ENCODE results near the gene TMEM86B. TPM values are rescaled to one million over a fixed set of nuclear protein-coding genes. Genes with fewer than 3 reads are reported as not detected.

Gene TMEM86B
- total RNA-seq, 4 donors from 2014 or later = 2.0 to 40.8 (median 4.4) TPM

DNA sequence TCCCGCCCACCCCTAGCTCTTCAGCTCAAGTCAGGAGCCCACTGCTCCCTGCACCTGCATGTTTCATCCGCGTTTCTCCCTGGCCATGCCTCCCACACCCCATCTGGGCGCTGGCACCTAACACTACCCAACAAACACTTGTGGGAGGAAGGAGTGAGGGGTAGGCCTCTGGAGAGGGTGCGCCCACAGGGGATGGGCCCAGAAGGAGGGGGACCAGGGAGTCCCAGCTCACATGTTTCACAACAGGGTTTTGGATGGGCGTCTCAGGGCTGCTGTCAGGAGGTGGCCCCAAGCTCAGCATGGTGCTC, 12.1 kb upstream of the TMEM86B start:
- no peaks in the 10 kb centered on the region for H3K27me3 ChIP-seq
- no peak overlapping the region for H3K27ac ChIP-seq
- DNase-seq = no peak
- no peaks in the 10 kb centered on the region for H3K4me1 ChIP-seq
- H3K9me3 ChIP-seq = no peaks in the 10 kb centered on the region
- no peak overlapping the region for H3K4me3 ChIP-seq
- TF ChIP-seq EP300 (IDR thresholded peaks at IDR 0.05; ENCODE audit: low read depth) = no peak
- TF ChIP-seq POLR2AphosphoS5 (IDR thresholded peaks at IDR 0.05) = no peak
- TF ChIP-seq POLR2A (IDR thresholded peaks at IDR 0.05) = no peak
- TF ChIP-seq, protein P1, sequence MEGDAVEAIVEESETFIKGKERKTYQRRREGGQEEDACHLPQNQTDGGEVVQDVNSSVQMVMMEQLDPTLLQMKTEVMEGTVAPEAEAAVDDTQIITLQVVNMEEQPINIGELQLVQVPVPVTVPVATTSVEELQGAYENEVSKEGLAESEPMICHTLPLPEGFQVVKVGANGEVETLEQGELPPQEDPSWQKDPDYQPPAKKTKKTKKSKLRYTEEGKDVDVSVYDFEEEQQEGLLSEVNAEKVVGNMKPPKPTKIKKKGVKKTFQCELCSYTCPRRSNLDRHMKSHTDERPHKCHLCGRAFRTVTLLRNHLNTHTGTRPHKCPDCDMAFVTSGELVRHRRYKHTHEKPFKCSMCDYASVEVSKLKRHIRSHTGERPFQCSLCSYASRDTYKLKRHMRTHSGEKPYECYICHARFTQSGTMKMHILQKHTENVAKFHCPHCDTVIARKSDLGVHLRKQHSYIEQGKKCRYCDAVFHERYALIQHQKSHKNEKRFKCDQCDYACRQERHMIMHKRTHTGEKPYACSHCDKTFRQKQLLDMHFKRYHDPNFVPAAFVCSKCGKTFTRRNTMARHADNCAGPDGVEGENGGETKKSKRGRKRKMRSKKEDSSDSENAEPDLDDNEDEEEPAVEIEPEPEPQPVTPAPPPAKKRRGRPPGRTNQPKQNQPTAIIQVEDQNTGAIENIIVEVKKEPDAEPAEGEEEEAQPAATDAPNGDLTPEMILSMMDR (IDR thresholded peaks at IDR 0.05) = no peak
- in situ Hi-C loops (cut with MboI; ENCODE audit: low pct_ligation_motif_present in 1 of 4, low pct_unique_long_range_greater_than_20kb in 1 of 4, low sequenced_read_pairs in 3 of 4) (no loop called here), intact Hi-C loops (cut with DNase I; ENCODE audit: low total_unique reads) (no loop called here)
- WGBS, 2 donors (ENCODE audit: low coverage in 1 of 2) = 92 to 100% methylated on average over 1 to 6 of the region's 6 CpGs
- peaks cover 0 to 89% (median 37%) of the 10 kb centered on the region in 4 donors for H3K36me3 ChIP-seq

DNA sequence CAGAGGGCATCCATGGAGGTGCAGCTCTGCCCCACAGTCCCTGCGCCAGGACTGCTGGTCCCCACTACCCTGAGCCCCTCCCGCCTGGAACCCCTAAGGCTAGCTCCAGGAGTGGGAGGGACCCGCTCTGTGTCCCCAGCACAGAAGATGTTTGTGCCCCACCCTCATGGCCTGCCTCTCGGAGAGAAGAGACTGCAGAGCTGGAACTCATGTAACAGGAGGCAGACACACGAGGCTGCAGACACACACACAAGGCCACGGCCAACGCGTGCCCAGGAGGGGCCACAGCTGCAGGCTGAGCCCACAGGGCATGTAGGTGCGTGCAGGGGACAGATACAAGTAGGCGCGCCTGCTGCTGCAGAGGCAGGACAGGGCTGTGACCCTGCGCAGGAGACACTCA, 10.4 kb upstream of the TMEM86B start:
- in situ Hi-C loops (cut with MboI; ENCODE audit: low pct_ligation_motif_present in 1 of 4, low pct_unique_long_range_greater_than_20kb in 1 of 4, low sequenced_read_pairs in 3 of 4) (no loop called here), intact Hi-C loops (cut with DNase I; ENCODE audit: low total_unique reads) (no loop called here)
- TF ChIP-seq, protein P1 (IDR thresholded peaks at IDR 0.05) = no peak
- TF ChIP-seq POLR2AphosphoS5 (IDR thresholded peaks at IDR 0.05) = no peak
- no peak for TF ChIP-seq POLR2A (IDR thresholded peaks at IDR 0.05)
- TF ChIP-seq EP300 (IDR thresholded peaks at IDR 0.05; ENCODE audit: low read depth) = no peak
- Histone ChIP-seq H3K4me1 (no peaks in the 10 kb centered on the region), H3K27me3 (no peaks in the 10 kb centered on the region), H3K36me3 (peaks cover 0 to 80% (median 30%) of the 10 kb centered on the region in 4 donors), H3K27ac (no peak overlapping the region), H3K4me3 (no peak overlapping the region), H3K9me3 (no peaks in the 10 kb centered on the region)
- 89% methylated on average over 7 of the region's 12 CpGs; no CpG with 5 or more reads in 1 of the 2 donors for WGBS, 2 donors (ENCODE audit: low coverage in 1 of 2)
- DNase-seq = no peak

DNA sequence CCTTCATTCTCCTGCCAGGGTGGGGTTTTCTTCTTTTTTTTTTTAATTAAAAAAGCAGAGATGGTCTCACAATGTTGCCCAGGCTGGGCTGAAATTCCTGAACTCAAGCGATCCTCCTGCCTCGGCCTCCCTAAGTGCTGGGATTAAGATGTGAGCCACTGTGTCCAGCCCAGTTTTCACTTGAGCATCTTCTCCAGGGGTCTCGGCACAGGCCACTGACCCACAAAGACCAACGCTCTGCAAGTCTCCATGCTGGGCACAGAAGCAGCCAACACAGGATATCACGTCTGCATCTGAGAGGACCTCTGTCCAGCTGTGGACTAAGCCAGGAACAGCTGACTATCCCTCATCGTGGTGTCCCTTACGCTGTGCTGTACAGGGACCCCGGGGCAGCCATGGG, 9.5 kb upstream of the TMEM86B start:
- intact Hi-C loops (cut with DNase I; ENCODE audit: low total_unique reads) = no loop called here
- H3K27me3 ChIP-seq = no peaks in the 10 kb centered on the region
- H3K27ac ChIP-seq = no peak overlapping the region
- in situ Hi-C loops (cut with MboI; ENCODE audit: low pct_ligation_motif_present in 1 of 4, low pct_unique_long_range_greater_than_20kb in 1 of 4, low sequenced_read_pairs in 3 of 4) = no loop called here
- H3K4me3 ChIP-seq = no peak overlapping the region
- 91% methylated on average over 8 of the region's 8 CpGs; no CpG with 5 or more reads in 1 of the 2 donors for WGBS, 2 donors (ENCODE audit: low coverage in 1 of 2)
- H3K9me3 ChIP-seq = no peaks in the 10 kb centered on the region
- no peak for TF ChIP-seq POLR2A (IDR thresholded peaks at IDR 0.05)
- TF ChIP-seq, protein P1 (IDR thresholded peaks at IDR 0.05) = no peak
- no peak for TF ChIP-seq POLR2AphosphoS5 (IDR thresholded peaks at IDR 0.05)
- TF ChIP-seq EP300 (IDR thresholded peaks at IDR 0.05; ENCODE audit: low read depth) = no peak
- no peaks in the 10 kb centered on the region for H3K4me1 ChIP-seq
- no peak for DNase-seq
- H3K36me3 ChIP-seq = peaks cover 0 to 73% (median 26%) of the 10 kb centered on the region in 4 donors

DNA sequence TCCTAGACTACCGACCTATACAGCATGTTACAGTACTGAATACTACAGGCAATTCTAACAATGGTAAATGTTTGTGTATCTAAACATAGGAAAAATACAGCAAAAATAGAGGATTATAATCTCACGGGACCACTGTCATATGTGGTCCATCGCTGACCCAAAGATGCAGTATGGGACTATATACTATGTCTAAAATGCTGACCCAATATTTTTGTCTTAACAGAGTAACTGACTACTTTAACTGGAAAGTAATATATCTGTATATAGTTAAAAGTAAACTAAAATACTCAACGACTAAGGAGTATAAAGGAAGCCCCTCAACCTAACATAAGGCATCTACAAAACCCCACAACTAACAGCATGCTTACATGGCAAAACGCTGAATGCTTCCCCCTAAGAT, 4.4 kb upstream of the TMEM86B start:
- Histone ChIP-seq H3K27ac (no peak overlapping the region), H3K9me3 (no peaks in the 10 kb centered on the region), H3K27me3 (no peaks in the 10 kb centered on the region), H3K36me3 (peaks cover 0 to 45% (median 23%) of the 10 kb centered on the region in 4 donors), H3K4me3 (no peak overlapping the region), H3K4me1 (peaks cover 0 to 6% (median 0%) of the 10 kb centered on the region in 4 donors)
- 84% methylated on average over 5 of the region's 5 CpGs for WGBS, 2 donors (ENCODE audit: low coverage in 1 of 2)
- in situ Hi-C loops (cut with MboI; ENCODE audit: low pct_ligation_motif_present in 1 of 4, low pct_unique_long_range_greater_than_20kb in 1 of 4, low sequenced_read_pairs in 3 of 4) = no loop called here
- intact Hi-C loops (cut with DNase I; ENCODE audit: low total_unique reads) = no loop called here
- TF ChIP-seq, protein P1 (IDR thresholded peaks at IDR 0.05) = no peak
- TF ChIP-seq POLR2A (IDR thresholded peaks at IDR 0.05) (no peak), POLR2AphosphoS5 (IDR thresholded peaks at IDR 0.05) (no peak), EP300 (IDR thresholded peaks at IDR 0.05; ENCODE audit: low read depth) (no peak)
- DNase-seq = no peak

Measured in transverse colon (tissue), 4 donors.